IMR-90 (cell line): ENCODE results near the gene SLIT2. TPM values are rescaled to one million over a fixed set of nuclear protein-coding genes. Genes with fewer than 3 reads are reported as not detected.

Experiments
- ATAC-seq: fragments of 200-7000 bp; cut with Tn5 transposase; 2 replicates; pipeline ENCODE4 v1.9.1; 2020; ENCODE audit warnings: low read depth, mild to moderate bottlenecking, moderate library complexity
- BruUV-seq: library from RNA; stranded (reverse); fragments of 400-500 nt; replicated peaks from 2 replicates; lab custom pipeline; 2021; lab: Mats Ljungman, UMichigan
- CTCF ChIA-PET: fragments of 300-600 bp; formaldehyde crosslinking; extraction: SDS; loops from one replicate; lab custom pipeline; 2021; ENCODE audit warnings: antibody characterized with exemption; lab: Yijun Ruan, JAX
- POLR2A ChIA-PET: fragments of 300-600 bp; sonication (Branson Sonifier 250); formaldehyde crosslinking; loops from one replicate; lab custom pipeline; 2022; ENCODE audit warnings: antibody characterized with exemption; ENCODE audit not compliant: unreplicated experiment; lab: Charles Lee
- DNase-seq: peaks from one replicate; pipeline ENCODE4 v3.0.0; 2013
- H2AFZ ChIP-seq: replicated peaks from 2 replicates; pipeline ENCODE3; 2013; ENCODE audit warnings: low read length, mild to moderate bottlenecking; ENCODE audit not compliant: poor library complexity
- H2AK5ac ChIP-seq: 2 replicates; pipeline ENCODE4 v1.6.1; 2013; ENCODE audit warnings: low read depth, low read length, inconsistent platforms
- H2AK9ac ChIP-seq: replicated peaks from 2 replicates; pipeline ENCODE3; 2013; ENCODE audit warnings: mild to moderate bottlenecking, low read depth, low read length, moderate library complexity; ENCODE audit not compliant: poor library complexity
- H2BK120ac ChIP-seq: 2 replicates; pipeline ENCODE4 v1.6.1; 2013; ENCODE audit warnings: low read depth, low read length, inconsistent platforms
- H2BK15ac ChIP-seq: 3 replicates; pipeline ENCODE4 v1.6.1; 2013; ENCODE audit warnings: low read depth, low read length, inconsistent platforms
- H2BK20ac ChIP-seq: 2 replicates; pipeline ENCODE4 v1.6.1; 2013; ENCODE audit warnings: low read depth, mild to moderate bottlenecking, inconsistent platforms, low read length, moderate library complexity
- H2BK5ac ChIP-seq: 2 replicates; pipeline ENCODE4 v1.6.1; 2013; ENCODE audit warnings: mild to moderate bottlenecking, low read depth, low read length, inconsistent platforms; ENCODE audit not compliant: poor library complexity, severe bottlenecking
- H3K14ac ChIP-seq: replicated peaks from 2 replicates; pipeline ENCODE4 v1.6.1; 2013; ENCODE audit warnings: low read depth, low read length, inconsistent platforms
- H3K18ac ChIP-seq: 2 replicates; pipeline ENCODE4 v1.6.1; 2013; ENCODE audit warnings: low read depth, low read length, control low read depth
- H3K23ac ChIP-seq: 2 replicates; pipeline ENCODE4 v1.6.1; 2013; ENCODE audit warnings: low read depth, low read length, inconsistent platforms
- H3K27ac ChIP-seq: 2 replicates; pipeline ENCODE4 v1.5.1; 2013; ENCODE audit warnings: mild to moderate bottlenecking, control low read depth, low read length; ENCODE audit not compliant: insufficient read depth
- H3K27me3 ChIP-seq: 2 replicates; pipeline ENCODE4 v1.6.1; 2013; ENCODE audit warnings: low read length; ENCODE audit not compliant: control insufficient read depth, insufficient read depth
- H3K36me3 ChIP-seq: 2 replicates; pipeline ENCODE4 v1.6.1; 2013; ENCODE audit warnings: low read length, mixed read lengths; ENCODE audit not compliant: control insufficient read depth, insufficient read depth
- H3K4ac ChIP-seq: 2 replicates; pipeline ENCODE4 v1.6.1; 2013; ENCODE audit warnings: low read depth, low read length, inconsistent platforms
- H3K4me1 ChIP-seq: 2 replicates; pipeline ENCODE4 v1.6.1; 2013; ENCODE audit warnings: low read length, mixed read lengths; ENCODE audit not compliant: control insufficient read depth, insufficient read depth
- H3K4me2 ChIP-seq: 2 replicates; pipeline ENCODE4 v1.6.1; 2013; ENCODE audit warnings: low read depth, mild to moderate bottlenecking, control low read depth, low read length, moderate library complexity
- H3K4me3 ChIP-seq: 2 replicates; pipeline ENCODE4 v1.5.1; 2013; ENCODE audit warnings: low read depth, mild to moderate bottlenecking, control low read depth, low read length, moderate library complexity; ENCODE audit not compliant: insufficient read depth
- H3K56ac ChIP-seq: 2 replicates; pipeline ENCODE4 v1.6.1; 2013; ENCODE audit warnings: low read length, inconsistent platforms; ENCODE audit not compliant: insufficient read depth; ENCODE audit errors: extremely low read depth
- H3K79me1 ChIP-seq, 2 experiments: 2 replicates each; pipeline ENCODE4 v1.6.1; 2013; ENCODE audit warnings: low read length in 2 of 2, inconsistent platforms in 1 of 2, low read depth in 1 of 2
- H3K9ac ChIP-seq: 2 replicates; pipeline ENCODE4 v1.6.1; 2013; ENCODE audit warnings: low read depth, low read length, control low read depth
- H3K9me1 ChIP-seq: 2 replicates; pipeline ENCODE4 v1.6.1; 2013; ENCODE audit warnings: low read length, inconsistent platforms; ENCODE audit not compliant: insufficient read depth
- H3K9me3 ChIP-seq: 2 replicates; pipeline ENCODE4 v1.6.1; 2013; ENCODE audit warnings: low read length; ENCODE audit not compliant: control insufficient read depth, insufficient read depth
- H4K20me1 ChIP-seq: 2 replicates; pipeline ENCODE4 v1.6.1; 2013; ENCODE audit warnings: low read length, inconsistent platforms; ENCODE audit not compliant: insufficient read depth
- H4K5ac ChIP-seq: 2 replicates; pipeline ENCODE4 v1.6.1; 2013; ENCODE audit warnings: mild to moderate bottlenecking, low read depth, low read length, control low read depth
- H4K8ac ChIP-seq, 2 experiments: 2 replicates each; pipeline ENCODE4 v1.6.1; 2013; ENCODE audit warnings: low read depth in 2 of 2, low read length in 2 of 2, control low read depth in 1 of 2, inconsistent platforms in 1 of 2
- H4K91ac ChIP-seq: 2 replicates; pipeline ENCODE4 v1.6.1; 2013; ENCODE audit warnings: low read depth, low read length, inconsistent platforms; ENCODE audit not compliant: insufficient read depth
- BHLHE40 ChIP-seq: fragments of 150-350 bp; IDR thresholded peaks from 2 replicates; pipeline ENCODE4 v1.6.1; 2016; ENCODE audit warnings: mild to moderate bottlenecking, low read depth, low read length
- CEBPB ChIP-seq: IDR thresholded peaks from 2 replicates; pipeline ENCODE4 v1.6.1; 2012; ENCODE audit warnings: low read depth, low read length, improper control_type of control experiment
- CHD1 ChIP-seq: IDR thresholded peaks from 2 replicates; pipeline ENCODE4 v1.6.1; 2012; ENCODE audit warnings: low read depth, low read length, improper control_type of control experiment
- FOS ChIP-seq: fragments of 150-350 bp; IDR thresholded peaks from 2 replicates; pipeline ENCODE4 v1.6.1; 2016; ENCODE audit warnings: low read depth, low read length
- MAFK ChIP-seq: IDR thresholded peaks from 2 replicates; pipeline ENCODE4 v1.6.1; 2012; ENCODE audit warnings: low read depth, low read length, improper control_type of control experiment
- MAZ ChIP-seq: IDR thresholded peaks from 2 replicates; pipeline ENCODE4 v1.6.1; 2012; ENCODE audit warnings: low read depth, mild to moderate bottlenecking, low read length, improper control_type of control experiment, moderate library complexity, borderline replicate concordance
- MXI1 ChIP-seq: IDR thresholded peaks from 2 replicates; pipeline ENCODE4 v1.6.1; 2012; ENCODE audit warnings: low read depth, mild to moderate bottlenecking, low read length, moderate library complexity, borderline replicate concordance
- NFE2L2 ChIP-seq: fragments of 150-350 bp; IDR thresholded peaks from 2 replicates; pipeline ENCODE4 v1.6.1; 2016; ENCODE audit warnings: low read depth, mild to moderate bottlenecking, low read length
- POLR2A ChIP-seq: IDR thresholded peaks from 2 replicates; pipeline ENCODE4 v1.6.1; 2012; ENCODE audit warnings: mild to moderate bottlenecking, low read depth, low read length
- RAD21 ChIP-seq: IDR thresholded peaks from 2 replicates; pipeline ENCODE4 v1.6.1; 2012; ENCODE audit warnings: low read length, improper control_type of control experiment
- RCOR1 ChIP-seq: IDR thresholded peaks from 2 replicates; pipeline ENCODE4 v1.6.1; 2012; ENCODE audit warnings: mild to moderate bottlenecking, low read length, improper control_type of control experiment; ENCODE audit not compliant: insufficient replicate concordance
- RFX5 ChIP-seq: IDR thresholded peaks from 2 replicates; pipeline ENCODE4 v1.8.0; 2012; ENCODE audit warnings: low read depth, mild to moderate bottlenecking, low read length, moderate library complexity
- SMC3 ChIP-seq: fragments of 150-350 bp; IDR thresholded peaks from 2 replicates; pipeline ENCODE4 v1.6.1; 2016; ENCODE audit warnings: low read depth, mild to moderate bottlenecking, antibody characterized with exemption, low read length, moderate library complexity
- WGBS, 2 experiments: methylation state at CpG; one replicate each; pipeline versions ENCODE4 v1.1.5 to v1.1.7; 2013; ENCODE audit warnings: missing lambda C conversion rate in 2 of 2; ENCODE audit not compliant: insufficient read length in 1 of 2; ENCODE audit errors: extremely low coverage in 2 of 2; 5-methylcytosine and 5-hydroxymethylcytosine counted together
- dilution Hi-C: fragments of 300-500 bp; cut with HindIII; formaldehyde crosslinking; loops from one replicate; pipeline ENCODE4 v1.14.3; 2018; ENCODE audit warnings: low sequenced_read_pairs; ENCODE audit not compliant: unreplicated experiment
- in situ Hi-C: fragments of 300-500 bp; cut with MboI; formaldehyde crosslinking; loops from 3 replicates; pipeline ENCODE4 v1.14.3; 2019; ENCODE audit warnings: low sequenced_read_pairs, inconsistent platforms, mixed read lengths
- intact Hi-C: fragments of 100-400 bp; cut with micrococcal nuclease; formaldehyde crosslinking; loops from 2 replicates; pipeline ENCODE4 v1.10.0; 2022
- polyA plus RNA-seq, 3 experiments: library from polyadenylated mRNA; depleted of rRNA; stranded (reverse); fragments of >200 nt; gene quantifications; 2 replicates each; pipeline ENCODE4 v1.2.3, GENCODE V29; 2012; ENCODE audit warnings: low replicate concordance in 1 of 3
- total RNA-seq: library from RNA; depleted of rRNA; stranded (reverse); fragments of >200 nt; gene quantifications from 2 replicates; pipeline ENCODE4 v1.2.3, GENCODE V29; 2012
- TF ChIP-seq, protein P1 (sequence below): conservative IDR thresholded peaks from 2 replicates; pipeline ENCODE4 v1.5.1; 2012; ENCODE audit warnings: mild to moderate bottlenecking, low read depth, low read length, improper control_type of control experiment
- TF ChIP-seq, protein P2 (sequence below): fragments of 150-350 bp; IDR thresholded peaks from 2 replicates; pipeline ENCODE4 v1.6.1; 2016; ENCODE audit warnings: low read depth, mild to moderate bottlenecking, low read length, moderate library complexity, borderline replicate concordance
- TF ChIP-seq, protein P3 (sequence below): fragments of 150-350 bp; IDR thresholded peaks from 2 replicates; pipeline ENCODE4 v1.6.1; 2017; ENCODE audit warnings: mild to moderate bottlenecking, antibody characterized with exemption, low read length, low read depth

The SLIT2 gene
- total and polyA plus RNA-seq, 2 of the 4 experiments (the other 2 are of a cell fraction): 13.6 to 14.3 TPM

- WGBS, 2 experiments: no CpG with 5 or more reads among the region's 1 CpG
- no TSS peak for BruUV-seq
- Histone ChIP-seq H2BK120ac (no peak overlapping the region), H2AK5ac (no peak overlapping the region), H3K27ac (no peak overlapping the region), H2BK15ac (no peak overlapping the region), H3K4me2 (no peak overlapping the region), H3K4me1 (no peaks in the 10 kb centered on the region), H3K18ac (no peak overlapping the region), H3K9ac (no peak overlapping the region), H2BK20ac (no peak overlapping the region), H4K20me1 (no peaks in the 10 kb centered on the region), H3K56ac (no peak overlapping the region), H3K27me3 (peaks cover 14% of the 10 kb centered on the region), H3K4me3 (no peak overlapping the region), H3K79me1 (no peaks in the 10 kb centered on the region), H2AK9ac (no peak overlapping the region), H3K9me1 (no peaks in the 10 kb centered on the region), H3K9me3 (no peaks in the 10 kb centered on the region), H4K91ac (no peak overlapping the region), H4K8ac (no peak overlapping the region), H3K23ac (no peak overlapping the region), H3K4ac (no peak overlapping the region), H3K36me3 (no peaks in the 10 kb centered on the region), H2BK5ac (no peak overlapping the region), H4K5ac (no peak overlapping the region), H2AFZ (no peak overlapping the region), H3K14ac (no peak overlapping the region)
- CTCF ChIA-PET: interaction anchor here (1.7 kb wide), 1 partner anchor 163 kb away, joined by 3 read pairs; no protein-coding TSS in a partner anchor
- intact Hi-C loops (no loop called here), in situ Hi-C loops (no loop called here), dilution Hi-C loops (no loop called here)
- POLR2A ChIA-PET: no interaction called here
- ATAC-seq (no peak), DNase-seq (peak; percentile 40)
- no peak for TF ChIP-seq POLR2A
- TF ChIP-seq BHLHE40: no peak
- no peak for TF ChIP-seq MXI1
- TF ChIP-seq RFX5: no peak
- TF ChIP-seq MAFK: no peak
- no peak for TF ChIP-seq SMC3
- no peak for TF ChIP-seq CEBPB
- no peak for TF ChIP-seq RCOR1
- TF ChIP-seq FOS: no peak
- no peak for TF ChIP-seq NFE2L2
- TF ChIP-seq RAD21: no peak
- TF ChIP-seq, protein P1, sequence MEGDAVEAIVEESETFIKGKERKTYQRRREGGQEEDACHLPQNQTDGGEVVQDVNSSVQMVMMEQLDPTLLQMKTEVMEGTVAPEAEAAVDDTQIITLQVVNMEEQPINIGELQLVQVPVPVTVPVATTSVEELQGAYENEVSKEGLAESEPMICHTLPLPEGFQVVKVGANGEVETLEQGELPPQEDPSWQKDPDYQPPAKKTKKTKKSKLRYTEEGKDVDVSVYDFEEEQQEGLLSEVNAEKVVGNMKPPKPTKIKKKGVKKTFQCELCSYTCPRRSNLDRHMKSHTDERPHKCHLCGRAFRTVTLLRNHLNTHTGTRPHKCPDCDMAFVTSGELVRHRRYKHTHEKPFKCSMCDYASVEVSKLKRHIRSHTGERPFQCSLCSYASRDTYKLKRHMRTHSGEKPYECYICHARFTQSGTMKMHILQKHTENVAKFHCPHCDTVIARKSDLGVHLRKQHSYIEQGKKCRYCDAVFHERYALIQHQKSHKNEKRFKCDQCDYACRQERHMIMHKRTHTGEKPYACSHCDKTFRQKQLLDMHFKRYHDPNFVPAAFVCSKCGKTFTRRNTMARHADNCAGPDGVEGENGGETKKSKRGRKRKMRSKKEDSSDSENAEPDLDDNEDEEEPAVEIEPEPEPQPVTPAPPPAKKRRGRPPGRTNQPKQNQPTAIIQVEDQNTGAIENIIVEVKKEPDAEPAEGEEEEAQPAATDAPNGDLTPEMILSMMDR: no peak
- TF ChIP-seq, protein P2, sequence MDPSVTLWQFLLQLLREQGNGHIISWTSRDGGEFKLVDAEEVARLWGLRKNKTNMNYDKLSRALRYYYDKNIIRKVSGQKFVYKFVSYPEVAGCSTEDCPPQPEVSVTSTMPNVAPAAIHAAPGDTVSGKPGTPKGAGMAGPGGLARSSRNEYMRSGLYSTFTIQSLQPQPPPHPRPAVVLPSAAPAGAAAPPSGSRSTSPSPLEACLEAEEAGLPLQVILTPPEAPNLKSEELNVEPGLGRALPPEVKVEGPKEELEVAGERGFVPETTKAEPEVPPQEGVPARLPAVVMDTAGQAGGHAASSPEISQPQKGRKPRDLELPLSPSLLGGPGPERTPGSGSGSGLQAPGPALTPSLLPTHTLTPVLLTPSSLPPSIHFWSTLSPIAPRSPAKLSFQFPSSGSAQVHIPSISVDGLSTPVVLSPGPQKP: no peak
- no peak for TF ChIP-seq MAZ
- TF ChIP-seq CHD1: no peak
- TF ChIP-seq, protein P3, sequence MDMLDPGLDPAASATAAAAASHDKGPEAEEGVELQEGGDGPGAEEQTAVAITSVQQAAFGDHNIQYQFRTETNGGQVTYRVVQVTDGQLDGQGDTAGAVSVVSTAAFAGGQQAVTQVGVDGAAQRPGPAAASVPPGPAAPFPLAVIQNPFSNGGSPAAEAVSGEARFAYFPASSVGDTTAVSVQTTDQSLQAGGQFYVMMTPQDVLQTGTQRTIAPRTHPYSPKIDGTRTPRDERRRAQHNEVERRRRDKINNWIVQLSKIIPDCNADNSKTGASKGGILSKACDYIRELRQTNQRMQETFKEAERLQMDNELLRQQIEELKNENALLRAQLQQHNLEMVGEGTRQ: no peak
Measured at GRCh38 chr4:20265726-20266125, 14.0 kb downstream of the SLIT2 start.
